K562 (cell line): Measurements from ENCODE around the gene BZW1.

Source experiments
- LEF1 ChIP-seq: fragments of 450-650 bp; IDR thresholded peaks from 2 replicates; pipeline ENCODE4 v1.6.1; 2016; ENCODE audit warnings: mild to moderate bottlenecking
- MAX ChIP-seq: sonication (generic); formaldehyde crosslinking; IDR thresholded peaks from 2 replicates; pipeline ENCODE4 v1.9.0; 2022; ENCODE audit warnings: mild to moderate bottlenecking, missing genetic modification reagents
- ZNF175 ChIP-seq: fragments of 200-800 bp; sonication (Bioruptor generic); IDR thresholded peaks from 2 replicates; pipeline ENCODE4 v1.6.1; 2016; ENCODE audit warnings: low read depth, mild to moderate bottlenecking, missing genetic modification characterization, missing compliant biosample characterization
- ZNF561 ChIP-seq: fragments of 450-650 bp; formaldehyde crosslinking; conservative IDR thresholded peaks from 2 replicates; pipeline ENCODE4 v1.4.0; 2020; ENCODE audit warnings: mild to moderate bottlenecking, moderate library complexity
- TF ChIP-seq, protein P1 (sequence below), 3 experiments: IDR thresholded peaks in 2 of 3; conservative IDR thresholded peaks in 1 of 3; 2 replicates each; pipeline ENCODE4 v1.5.1; 2011 to 2012; ENCODE audit warnings: low read length in 3 of 3, mild to moderate bottlenecking in 3 of 3, control low read depth in 2 of 3, improper control_type of control experiment in 1 of 3, inconsistent platforms in 1 of 3, low read depth in 1 of 3, mixed read lengths in 1 of 3, moderate library complexity in 1 of 3; ENCODE audit not compliant: insufficient read depth in 2 of 3

GRCh38 chr2:200767111-200767885 lies 44.4 kb upstream of the BZW1 start:
- TF ChIP-seq, protein P1, sequence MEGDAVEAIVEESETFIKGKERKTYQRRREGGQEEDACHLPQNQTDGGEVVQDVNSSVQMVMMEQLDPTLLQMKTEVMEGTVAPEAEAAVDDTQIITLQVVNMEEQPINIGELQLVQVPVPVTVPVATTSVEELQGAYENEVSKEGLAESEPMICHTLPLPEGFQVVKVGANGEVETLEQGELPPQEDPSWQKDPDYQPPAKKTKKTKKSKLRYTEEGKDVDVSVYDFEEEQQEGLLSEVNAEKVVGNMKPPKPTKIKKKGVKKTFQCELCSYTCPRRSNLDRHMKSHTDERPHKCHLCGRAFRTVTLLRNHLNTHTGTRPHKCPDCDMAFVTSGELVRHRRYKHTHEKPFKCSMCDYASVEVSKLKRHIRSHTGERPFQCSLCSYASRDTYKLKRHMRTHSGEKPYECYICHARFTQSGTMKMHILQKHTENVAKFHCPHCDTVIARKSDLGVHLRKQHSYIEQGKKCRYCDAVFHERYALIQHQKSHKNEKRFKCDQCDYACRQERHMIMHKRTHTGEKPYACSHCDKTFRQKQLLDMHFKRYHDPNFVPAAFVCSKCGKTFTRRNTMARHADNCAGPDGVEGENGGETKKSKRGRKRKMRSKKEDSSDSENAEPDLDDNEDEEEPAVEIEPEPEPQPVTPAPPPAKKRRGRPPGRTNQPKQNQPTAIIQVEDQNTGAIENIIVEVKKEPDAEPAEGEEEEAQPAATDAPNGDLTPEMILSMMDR (IDR thresholded peaks at IDR 0.05 in 2 of 3, conservative IDR thresholded peaks at IDR 0.05 in 1 of 3; ENCODE audit: insufficient read depth in 2 of 3, low read depth in 1 of 3, low read length in 3 of 3), result peak in 2 of 3 experiments; percentile 3 to 27; a peak in 1 of 6 replicates
- TF ChIP-seq ZNF561 (no peak), MAX (CRISPR knock-in tag) (no peak), ZNF175 (CRISPR knock-in tag) (no peak), LEF1 (no peak)
